HepG2 (cell line): ENCODE results near the gene ZC2HC1B. TPM values are rescaled to one million over a fixed set of nuclear protein-coding genes. Genes with fewer than 3 reads are reported as not detected.

Experiments
- ATAC-seq: fragments of 200-7000 bp; cut with Tn5 transposase; 3 replicates; pipeline ENCODE4 v1.9.1; 2020; ENCODE audit warnings: mild to moderate bottlenecking, moderate library complexity
- BruUV-seq: library from RNA; stranded (reverse); fragments of 400-500 nt; replicated peaks from 2 replicates; lab custom pipeline; 2021; lab: Mats Ljungman, UMichigan
- CTCF ChIA-PET: fragments of 300-600 bp; formaldehyde crosslinking; extraction: SDS; loops from one replicate; lab custom pipeline; 2021; ENCODE audit warnings: low total read pairs, inconsistent platforms, low intra/inter-chr PET ratio; lab: Yijun Ruan, JAX
- POLR2A ChIA-PET: fragments of 350-600 bp; sonication (Branson Sonifier 250); formaldehyde crosslinking; loops from one replicate; lab custom pipeline; 2020; ENCODE audit warnings: antibody characterized with exemption, inconsistent platforms; lab: Yijun Ruan, JAX
- DNase-seq: peaks from one replicate; pipeline ENCODE4 v3.0.0-alpha.2; 2015; ENCODE audit warnings: low spot score
- FAIRE-seq: peaks from 3 replicates; lab custom pipeline; 2011; peaks lifted over from hg19 to GRCh38; lab: Jason Lieb, UNC
- H2AFZ ChIP-seq: one replicate; pipeline ENCODE4 v1.6.1; 2011; ENCODE audit warnings: low read length, inconsistent platforms
- H3K27ac ChIP-seq: fragments of 300-600 bp; 3 replicates; pipeline ENCODE4 v1.8.0; 2011; ENCODE audit warnings: mixed run types, mild to moderate bottlenecking, mixed read lengths, low read length, inconsistent platforms; ENCODE audit not compliant: insufficient read depth; ENCODE audit errors: extremely low read length
- H3K27me3 ChIP-seq, 2 experiments: fragments of 200-600 bp in 1 of 2; 2 replicates in 1 of 2; 3 replicates in 1 of 2; pipeline versions ENCODE4 v1.6.0 to v1.8.0; 2011; ENCODE audit warnings: low read length in 2 of 2, mild to moderate bottlenecking in 2 of 2, moderate library complexity in 2 of 2, inconsistent platforms in 1 of 2; ENCODE audit not compliant: insufficient read depth in 2 of 2, control insufficient read depth in 1 of 2
- H3K36me3 ChIP-seq, 2 experiments: fragments of 200-600 bp in 1 of 2; replicated peaks in 1 of 2; 2 replicates in 1 of 2; 3 replicates in 1 of 2; pipeline versions ENCODE4 v1.5.1 to v1.8.0; 2011; ENCODE audit warnings: low read length in 2 of 2, inconsistent platforms in 1 of 2; ENCODE audit not compliant: insufficient read depth in 2 of 2, control insufficient read depth in 1 of 2
- H3K4me1 ChIP-seq: 2 replicates; pipeline ENCODE4 v1.5.1; 2012; ENCODE audit warnings: low read length, inconsistent platforms; ENCODE audit not compliant: insufficient read depth
- H3K4me2 ChIP-seq: 2 replicates; pipeline ENCODE4 v1.6.0; 2011; ENCODE audit warnings: low read depth, low read length, inconsistent platforms
- H3K4me3 ChIP-seq, 3 experiments: fragments of 200-600 bp in 1 of 3; sonication (generic), shearing (Covaris generic) in 1 of 3; replicated peaks in 1 of 3; 2 replicates each; pipeline ENCODE4 v1.5.1; 2011 to 2016; ENCODE audit warnings: low read length in 3 of 3, inconsistent platforms in 2 of 3, low read depth in 2 of 3, mild to moderate bottlenecking in 2 of 3, control low read depth in 1 of 3, mixed read lengths in 1 of 3; ENCODE audit not compliant: insufficient read depth in 1 of 3
- H3K79me2 ChIP-seq: one replicate; pipeline ENCODE4 v1.6.1; 2011; ENCODE audit warnings: low read length, inconsistent platforms; ENCODE audit not compliant: insufficient read depth
- H3K9ac ChIP-seq: 2 replicates; pipeline ENCODE4 v1.6.0; 2011; ENCODE audit warnings: mild to moderate bottlenecking, low read depth, low read length, inconsistent platforms; ENCODE audit not compliant: insufficient read depth
- H3K9me3 ChIP-seq: 2 replicates; pipeline ENCODE4 v1.5.1; 2012; ENCODE audit warnings: mild to moderate bottlenecking, low read length
- H4K20me1 ChIP-seq: 2 replicates; pipeline ENCODE4 v1.6.0; 2011; ENCODE audit warnings: inconsistent platforms, mild to moderate bottlenecking, low read length, moderate library complexity; ENCODE audit not compliant: insufficient read depth
- ATF3 ChIP-seq: sonication (generic); formaldehyde crosslinking; IDR thresholded peaks from 2 replicates; pipeline ENCODE4 v1.4.0; 2020; ENCODE audit warnings: missing genetic modification reagents
- BCL6 ChIP-seq: IDR thresholded peaks from 2 replicates; pipeline ENCODE4 v1.6.1; 2016; ENCODE audit warnings: missing genetic modification reagents, missing compliant biosample characterization
- MAFK ChIP-seq, 2 experiments: IDR thresholded peaks in 1 of 2; conservative IDR thresholded peaks in 1 of 2; 2 replicates each; pipeline ENCODE4 v1.6.1; 2011; ENCODE audit warnings: improper control_type of control experiment in 2 of 2, low read length in 2 of 2
- PBX3 ChIP-seq: sonication (generic); formaldehyde crosslinking; IDR thresholded peaks from 2 replicates; pipeline ENCODE4 v1.8.1; 2023; ENCODE audit warnings: missing genetic modification reagents, inconsistent platforms, borderline replicate concordance
- TOPORS ChIP-seq: sonication (generic); formaldehyde crosslinking; IDR thresholded peaks from 2 replicates; pipeline ENCODE4 v1.8.0; 2023; ENCODE audit warnings: mild to moderate bottlenecking, missing genetic modification reagents
- WGBS: methylation state at CpG from one replicate; pipeline ENCODE4 v1.1.6; 2017; ENCODE audit warnings: low lambda C conversion rate; 5-methylcytosine and 5-hydroxymethylcytosine counted together
- in situ Hi-C: cut with HindIII; loops from 2 replicates; pipeline ENCODE4 v1.10.0; 2017; ENCODE audit warnings: low pct_unique_long_range_greater_than_20kb; ENCODE audit not compliant: extremely low pct_ligation_motif_present
- intact Hi-C: fragments of 100-400 bp; cut with micrococcal nuclease; formaldehyde crosslinking; loops from one replicate; pipeline ENCODE4 v1.10.0; 2022; ENCODE audit not compliant: unreplicated experiment
- polyA plus RNA-seq, 8 experiments: library from polyadenylated mRNA; depleted of rRNA in 3 of 8; stranded (reverse) in 7 of 8; unstranded in 1 of 8; fragments of >200 nt; fragmentation: Illumina TruSeq in 4 of 8; extraction: Trizol in 4 of 8; gene quantifications; 2 replicates each; pipeline versions ENCODE4 v1.2.1 to v1.2.3, GENCODE V29; 2011 to 2016; ENCODE audit warnings: low read depth in 4 of 8, missing spikeins in 1 of 8, mixed read lengths in 1 of 8; ENCODE audit not compliant: insufficient read depth in 1 of 8
- total RNA-seq, 5 experiments: library from RNA; depleted of rRNA; stranded (reverse); fragments of >200 nt; fragmentation: Illumina TruSeq; extraction: Trizol; gene quantifications; 2 replicates each; pipeline ENCODE4 v1.2.3, GENCODE V29; 2016; ENCODE audit warnings: low read depth in 1 of 5

ZC2HC1B gene
- total and polyA plus RNA-seq, 2 of the 13 experiments (the other 11 are each of a cell fraction or from before 2014, with no cell fraction given), result not detected

GRCh38 chr6:143969077-143969476, 104.8 kb downstream of the ZC2HC1B start (continued):
- no peak for TF ChIP-seq PBX3

DNA sequence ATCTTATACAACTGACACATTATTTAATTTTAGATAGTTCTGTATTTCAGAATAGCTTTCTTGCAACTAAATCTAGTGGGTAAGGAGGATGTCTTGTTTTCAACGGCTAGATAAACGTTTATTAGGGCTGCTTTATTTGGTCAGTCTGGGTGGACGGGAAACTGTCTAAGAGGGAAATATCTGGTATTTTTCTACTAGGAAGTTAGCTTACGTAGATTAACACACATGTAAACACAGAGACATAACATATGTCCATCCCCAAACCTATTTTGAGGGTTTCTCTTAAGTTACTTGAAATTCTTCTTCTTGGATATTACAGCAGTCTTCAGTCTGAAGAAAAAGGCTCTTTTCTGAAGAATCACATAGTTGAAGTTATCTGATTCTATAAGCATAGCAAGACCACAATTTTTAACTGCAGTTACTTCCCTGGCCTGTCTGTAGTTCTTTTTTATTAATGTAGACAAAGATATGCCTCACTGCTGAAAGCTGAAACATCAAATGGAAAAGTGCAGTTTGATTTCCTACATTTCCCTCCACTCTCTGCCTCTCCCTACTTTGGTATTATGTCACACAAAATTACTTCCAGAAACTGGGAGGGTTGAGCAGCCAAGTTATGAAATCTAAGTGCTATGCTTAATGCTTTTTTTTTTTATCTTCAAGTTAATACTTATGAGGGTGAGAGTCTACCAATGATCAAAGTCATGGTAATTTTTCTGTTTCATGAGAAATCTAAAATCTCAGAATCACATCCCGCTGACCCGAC, 106.4 kb downstream of the ZC2HC1B start:
- no peak overlapping the region for H3K4me3 ChIP-seq
- TF ChIP-seq MAFK (conservative IDR thresholded peaks at IDR 0.05 in 1 of 2, IDR thresholded peaks at IDR 0.05 in 1 of 2; ENCODE audit: low read length in 2 of 2), result 0 out of 4 replicates have a peak, but pooled peaks of 1 of the 2 experiments have one; percentile 2
- no peak for TF ChIP-seq TOPORS (CRISPR knock-in tag)
- TF ChIP-seq ATF3 (CRISPR knock-in tag), result no peak
- no peak for TF ChIP-seq BCL6 (CRISPR knock-in tag)
- intact Hi-C loops, result no loop called here
- no peaks in the 10 kb centered on the region for H4K20me1 ChIP-seq
- WGBS, result 59% methylated on average over 6 of the region's 6 CpGs
- H3K79me2 ChIP-seq, result no peaks in the 10 kb centered on the region
- no peak overlapping the region for H3K27ac ChIP-seq
- DNase-seq (no peak), ATAC-seq (no peak), FAIRE-seq (no peak)
- no peaks in the 10 kb centered on the region; a peak in 1 of 5 replicates for H3K27me3 ChIP-seq
- H2AFZ ChIP-seq, result no peak overlapping the region
- no peak overlapping the region for H3K9ac ChIP-seq
- no peaks in the 10 kb centered on the region for H3K36me3 ChIP-seq
- CTCF ChIA-PET, result no interaction called here
- peaks cover 23% of the 10 kb centered on the region for H3K4me1 ChIP-seq
- in situ Hi-C loops, result no loop called here
- H3K9me3 ChIP-seq, result no peaks in the 10 kb centered on the region
- BruUV-seq, result no TSS peak
- no peak overlapping the region for H3K4me2 ChIP-seq
- POLR2A ChIA-PET, result no interaction called here
